AG09319 (cell line): Measurements from ENCODE around the gene CTPS2.
"Not testable (repeated sequence)": the region's sequence is repeated elsewhere in the genome, so short reads cannot be mapped to it uniquely, and the experiment has no call there.

Experiments
- DNase-seq: peaks from one replicate; pipeline ENCODE4 v3.0.0-alpha.2; 2010; ENCODE audit warnings: low read depth; ENCODE audit errors: extremely low read depth
- TF ChIP-seq, protein P1 (sequence below): IDR thresholded peaks from 2 replicates; pipeline ENCODE4 v1.5.1; 2011; ENCODE audit warnings: low read depth, mild to moderate bottlenecking, inconsistent platforms, low read length, moderate library complexity

CTPS2 gene

GRCh38 chrX:16589826-16590225 is 122.6 kb downstream of the CTPS2 start:
- TF ChIP-seq, protein P1, sequence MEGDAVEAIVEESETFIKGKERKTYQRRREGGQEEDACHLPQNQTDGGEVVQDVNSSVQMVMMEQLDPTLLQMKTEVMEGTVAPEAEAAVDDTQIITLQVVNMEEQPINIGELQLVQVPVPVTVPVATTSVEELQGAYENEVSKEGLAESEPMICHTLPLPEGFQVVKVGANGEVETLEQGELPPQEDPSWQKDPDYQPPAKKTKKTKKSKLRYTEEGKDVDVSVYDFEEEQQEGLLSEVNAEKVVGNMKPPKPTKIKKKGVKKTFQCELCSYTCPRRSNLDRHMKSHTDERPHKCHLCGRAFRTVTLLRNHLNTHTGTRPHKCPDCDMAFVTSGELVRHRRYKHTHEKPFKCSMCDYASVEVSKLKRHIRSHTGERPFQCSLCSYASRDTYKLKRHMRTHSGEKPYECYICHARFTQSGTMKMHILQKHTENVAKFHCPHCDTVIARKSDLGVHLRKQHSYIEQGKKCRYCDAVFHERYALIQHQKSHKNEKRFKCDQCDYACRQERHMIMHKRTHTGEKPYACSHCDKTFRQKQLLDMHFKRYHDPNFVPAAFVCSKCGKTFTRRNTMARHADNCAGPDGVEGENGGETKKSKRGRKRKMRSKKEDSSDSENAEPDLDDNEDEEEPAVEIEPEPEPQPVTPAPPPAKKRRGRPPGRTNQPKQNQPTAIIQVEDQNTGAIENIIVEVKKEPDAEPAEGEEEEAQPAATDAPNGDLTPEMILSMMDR = no peak
- no peak for DNase-seq

GRCh38 chrX:16589211-16589610 is 123.3 kb downstream of the CTPS2 start:
- DNase-seq = no peak

DNA sequence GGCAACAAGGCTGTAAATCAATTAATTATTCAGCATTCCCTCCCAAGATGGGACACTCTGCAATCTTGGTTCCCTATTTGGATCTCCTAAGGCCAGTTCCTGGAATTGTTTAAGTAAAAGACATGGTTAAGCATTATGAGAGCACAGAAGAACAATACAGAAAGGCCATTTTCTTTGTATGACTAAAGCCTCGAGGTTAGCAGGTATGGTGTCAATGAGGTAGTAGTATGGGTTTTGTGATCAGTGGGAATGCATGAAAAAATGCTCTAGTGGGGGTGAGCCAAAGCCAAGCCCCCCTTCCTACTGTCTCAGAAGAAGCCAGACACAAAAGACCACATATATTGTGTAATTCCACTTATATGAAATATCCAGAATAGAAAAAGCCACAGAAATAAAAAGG is 124.2 kb downstream of the CTPS2 start:
- DNase-seq = no peak
- TF ChIP-seq, protein P1 = no peak

More at GRCh38 chrX:16589211-16589610, 123.3 kb downstream of the CTPS2 start:
- TF ChIP-seq, protein P1 = no peak

GRCh38 chrX:16587836-16588235 is 124.6 kb downstream of the CTPS2 start:
- no peak for DNase-seq
- TF ChIP-seq, protein P1 = no peak

DNA sequence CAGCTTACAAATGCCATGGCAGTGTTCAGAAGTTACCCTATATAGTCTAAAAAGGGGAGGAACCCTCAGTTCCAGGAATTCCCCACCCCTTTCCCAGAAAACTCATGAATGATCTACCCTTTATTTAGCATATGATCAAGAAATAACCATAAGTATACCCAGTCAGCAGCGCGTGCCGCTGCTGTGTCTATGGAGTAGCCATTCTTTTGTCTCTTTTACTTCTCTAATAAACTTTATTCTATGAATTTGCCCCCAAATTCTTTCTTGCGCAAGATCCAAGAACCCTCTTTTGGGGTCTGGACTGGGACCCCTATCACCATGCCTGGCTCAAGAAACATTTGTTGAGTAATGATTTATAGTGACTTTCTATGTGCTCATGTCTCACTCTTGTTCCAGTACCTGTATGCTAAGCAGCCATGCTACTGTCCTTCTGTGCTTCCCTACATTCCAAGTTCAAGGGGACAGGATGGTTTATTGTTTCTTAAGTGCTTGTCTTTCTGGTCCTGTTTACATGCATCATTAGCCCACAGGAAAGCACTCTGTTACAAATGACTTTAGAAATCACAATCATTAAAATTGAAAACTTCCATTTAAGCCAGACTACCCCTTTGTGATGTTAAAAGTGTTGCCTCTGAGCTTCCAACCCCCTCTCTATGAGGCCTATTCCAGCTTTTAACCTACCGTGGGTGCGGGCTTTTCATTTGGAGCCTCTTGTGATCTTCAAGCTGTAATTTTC is 125.9 kb downstream of the CTPS2 start:
- TF ChIP-seq, protein P1 = no peak
- DNase-seq = no peak

GRCh38 chrX:16585486-16586376 is 126.7 kb downstream of the CTPS2 start:
- TF ChIP-seq, protein P1 = no peak
- no peak for DNase-seq

- DNase-seq = not testable (repeated sequence)
These were observed 132.3 kb downstream of the CTPS2 start for GRCh38 chrX:16580004-16580797.
